GM12878 (cell line): ENCODE results near the gene ALDH1A3. TPM values are rescaled to one million over a fixed set of nuclear protein-coding genes. Genes with fewer than 3 reads are reported as not detected.

ENCODE experiments used
- ATAC-seq: fragments of 200-7000 bp; cut with Tn5 transposase; 3 replicates; pipeline ENCODE4 v1.9.1; 2020; ENCODE audit warnings: mild to moderate bottlenecking, moderate library complexity
- BruUV-seq: library from RNA; stranded (reverse); fragments of 400-500 nt; replicated peaks from 2 replicates; lab custom pipeline; 2021; lab: Mats Ljungman, UMichigan
- CTCF ChIA-PET: fragments of 300-600 bp; sonication (Branson Sonifier 250); formaldehyde crosslinking; extraction: SDS; loops from one replicate; lab custom pipeline; 2021; ENCODE audit warnings: inconsistent platforms; lab: Yijun Ruan, JAX
- POLR2A ChIA-PET: fragments of 350-600 bp; formaldehyde crosslinking; extraction: SDS; loops from one replicate; lab custom pipeline; 2021; ENCODE audit warnings: inconsistent platforms; lab: Charles Lee
- RAD21 ChIA-PET: fragments of 300-600 bp; sonication (Branson Sonifier 250); formaldehyde crosslinking; loops from one replicate; lab custom pipeline; 2023; ENCODE audit warnings: antibody characterized with exemption; ENCODE audit not compliant: unreplicated experiment; lab: Charles Lee
- SMC1A ChIA-PET: fragments of 300-600 bp; sonication (Branson Sonifier 250); formaldehyde crosslinking; loops from one replicate; lab custom pipeline; 2023; ENCODE audit not compliant: unreplicated experiment, uncharacterized antibody; lab: Charles Lee
- DNase-seq: peaks from one replicate; pipeline ENCODE4 v3.0.0-alpha.2; 2011; ENCODE audit warnings: low read depth, low spot score
- FAIRE-seq: peaks from 3 replicates; lab custom pipeline; 2011; peaks lifted over from hg19 to GRCh38; lab: Jason Lieb, UNC
- H2AFZ ChIP-seq: 2 replicates; pipeline ENCODE4 v1.6.0; 2011; ENCODE audit warnings: low read depth, low read length, control low read depth; ENCODE audit not compliant: control insufficient read depth
- H3K27ac ChIP-seq: 2 replicates; pipeline ENCODE4 v1.5.1; 2011; ENCODE audit warnings: control low read depth; ENCODE audit not compliant: control insufficient read depth, insufficient read depth
- H3K27me3 ChIP-seq, 2 experiments: replicated peaks in 1 of 2; 2 replicates each; pipeline versions ENCODE4 v1.6.0 to v1.6.1; 2011; ENCODE audit warnings: low read length in 1 of 2; ENCODE audit not compliant: control insufficient read depth in 2 of 2, insufficient read depth in 2 of 2
- H3K36me3 ChIP-seq, 2 experiments: 2 replicates each; pipeline ENCODE4 v1.5.1; 2011; ENCODE audit warnings: low read length in 1 of 2; ENCODE audit not compliant: control insufficient read depth in 2 of 2, insufficient read depth in 2 of 2
- H3K4me1 ChIP-seq: 2 replicates; pipeline ENCODE4 v1.6.1; 2011; ENCODE audit warnings: mild to moderate bottlenecking, low read length, moderate library complexity, mixed read lengths; ENCODE audit not compliant: control insufficient read depth, insufficient read depth
- H3K4me2 ChIP-seq: 2 replicates; pipeline ENCODE4 v1.6.0; 2011; ENCODE audit warnings: control low read depth; ENCODE audit not compliant: control insufficient read depth, insufficient read depth
- H3K4me3 ChIP-seq: fragments of 200-600 bp; sonication (generic); 2 replicates; pipeline ENCODE4 v1.5.1; 2016
- H3K79me2 ChIP-seq: 2 replicates; pipeline ENCODE4 v1.6.0; 2011; ENCODE audit warnings: low read length; ENCODE audit not compliant: control insufficient read depth, insufficient read depth
- H3K9ac ChIP-seq: 2 replicates; pipeline ENCODE4 v1.8.0; 2011; ENCODE audit warnings: low read length, control low read depth, mixed read lengths; ENCODE audit not compliant: control insufficient read depth, insufficient read depth
- H3K9me3 ChIP-seq: replicated peaks from 3 replicates; pipeline ENCODE4 v1.5.1; 2011; ENCODE audit warnings: mild to moderate bottlenecking, low read length; ENCODE audit not compliant: control insufficient read depth, insufficient read depth
- H4K20me1 ChIP-seq: 2 replicates; pipeline ENCODE4 v1.6.0; 2011; ENCODE audit not compliant: control insufficient read depth, insufficient read depth
- EED ChIP-seq: sonication (generic); IDR thresholded peaks from 2 replicates; pipeline ENCODE4 v1.6.1; 2016; ENCODE audit warnings: antibody characterized with exemption, low read depth
- HDGF ChIP-seq: fragments of 450-650 bp; IDR thresholded peaks from 2 replicates; pipeline ENCODE4 v1.6.1; 2016; ENCODE audit warnings: antibody characterized with exemption
- IKZF1 ChIP-seq: fragments of 450-650 bp; conservative IDR thresholded peaks from 2 replicates; pipeline ENCODE4 v1.6.1; 2017; ENCODE audit warnings: antibody characterized with exemption, mild to moderate bottlenecking
- IKZF2 ChIP-seq, 2 experiments: fragments of 450-650 bp; IDR thresholded peaks; 2 replicates each; pipeline ENCODE4 v1.6.1; 2017; ENCODE audit warnings: mild to moderate bottlenecking in 2 of 2, moderate library complexity in 2 of 2
- KDM1A ChIP-seq: fragments of 200-600 bp; sonication (generic); IDR thresholded peaks from 2 replicates; pipeline ENCODE4 v1.6.1; 2016; ENCODE audit warnings: borderline replicate concordance
- KLF5 ChIP-seq: fragments of 450-650 bp; IDR thresholded peaks from 2 replicates; pipeline ENCODE4 v1.6.1; 2014; ENCODE audit warnings: mild to moderate bottlenecking; ENCODE audit not compliant: partially characterized antibody
- LARP7 ChIP-seq: fragments of 450-650 bp; IDR thresholded peaks from 2 replicates; pipeline ENCODE4 v1.6.1; 2017; ENCODE audit warnings: mild to moderate bottlenecking
- MEF2B ChIP-seq: fragments of 450-650 bp; IDR thresholded peaks from 2 replicates; pipeline ENCODE4 v1.6.1; 2018; ENCODE audit warnings: mild to moderate bottlenecking, moderate library complexity; ENCODE audit not compliant: partially characterized antibody, poor library complexity, severe bottlenecking
- MTA2 ChIP-seq: fragments of 450-650 bp; IDR thresholded peaks from 2 replicates; pipeline ENCODE4 v1.6.1; 2016; ENCODE audit warnings: low read depth, mild to moderate bottlenecking, moderate library complexity
- SPI1 ChIP-seq: IDR thresholded peaks from 2 replicates; pipeline ENCODE4 v1.6.1; 2011; ENCODE audit warnings: low read depth, mild to moderate bottlenecking, low read length, moderate library complexity, borderline replicate concordance; ENCODE audit not compliant: insufficient read depth
- ZBTB11 ChIP-seq: fragments of 450-650 bp; formaldehyde crosslinking; IDR thresholded peaks from 2 replicates; pipeline ENCODE4 v1.5.0; 2022; ENCODE audit warnings: mild to moderate bottlenecking, missing genetic modification characterization
- ZBTB40 ChIP-seq: fragments of 450-650 bp; IDR thresholded peaks from 2 replicates; pipeline ENCODE4 v1.6.1; 2016; ENCODE audit warnings: mild to moderate bottlenecking, moderate library complexity, borderline replicate concordance
- ZNF384 ChIP-seq: IDR thresholded peaks from 2 replicates; pipeline ENCODE4 v1.6.1; 2012; ENCODE audit warnings: low read depth, mild to moderate bottlenecking, low read length, improper control_type of control experiment, borderline replicate concordance
- WGBS: methylation state at CpG from one replicate; pipeline ENCODE4 v1.1.6; 2016; ENCODE audit warnings: low lambda C conversion rate; ENCODE audit not compliant: insufficient replicate concordance, insufficient coverage; ENCODE audit errors: missing lambda C conversion rate; 5-methylcytosine and 5-hydroxymethylcytosine counted together
- in situ Hi-C: fragments of 300-500 bp; cut with MboI; formaldehyde crosslinking; loops from 9 replicates; pipeline ENCODE4 v1.14.3; 2018; ENCODE audit warnings: mixed read lengths
- intact Hi-C: fragments of 100-400 bp; cut with micrococcal nuclease; formaldehyde crosslinking; loops from one replicate; pipeline ENCODE4 v1.14.2; 2022; ENCODE audit not compliant: unreplicated experiment
- polyA plus RNA-seq, 11 experiments: library from polyadenylated mRNA; depleted of rRNA in 4 of 11; unstranded in 6 of 11; stranded (reverse) in 5 of 11; fragments of >200 nt; fragmentation: Nextera tagmentation in 4 of 11; fragmentation: Illumina TruSeq in 1 of 11; extraction: Ambion mirVana in 4 of 11; extraction: Trizol in 1 of 11; gene quantifications; 1 replicate in 1 of 11; 2 replicates in 10 of 11; pipeline versions ENCODE4 v1.2.1 to v1.2.3, GENCODE V29; 2011 to 2016; ENCODE audit warnings: inconsistent platforms in 2 of 11, missing spikeins in 2 of 11, low read depth in 1 of 11
- total RNA-seq, 4 experiments: library from RNA; depleted of rRNA in 3 of 4; stranded (reverse); fragments of >200 nt in 3 of 4; fragmentation: Illumina TruSeq in 1 of 4; extraction: Trizol in 1 of 4; gene quantifications; 2 replicates each; pipeline versions ENCODE4 v1.2.1 to v1.2.3, GENCODE V29; 2013 to 2021

The ALDH1A3 gene
- total and polyA plus RNA-seq, 10 of the 15 experiments (the other 5 are each of a cell fraction or from before 2014, with no cell fraction given) = 0.06 to 0.69 (median 0.18) TPM

- Histone ChIP-seq H3K27ac (peak overlapping the region; percentile 72), H3K4me3 (no peak overlapping the region), H2AFZ (peak overlapping the region; percentile 30; the same call in 1 of the 2 replicates), H3K9ac (peak overlapping the region; percentile 31; the same call in 1 of the 2 replicates), H3K9me3 (no peaks in the 10 kb centered on the region), H3K79me2 (peaks cover 53% of the 10 kb centered on the region), H3K27me3 (no peaks in the 10 kb centered on the region), H3K4me1 (peaks cover 65% of the 10 kb centered on the region), H4K20me1 (no peaks in the 10 kb centered on the region), H3K36me3 (peaks cover 16 to 28% of the 10 kb centered on the region in 2 experiments), H3K4me2 (peak overlapping the region; percentile 59)
- WGBS = 52% methylated on average over 11 of the region's 11 CpGs
- no TSS peak for BruUV-seq
- intact Hi-C loops (loop anchor here (2.0 kb wide), 1 partner anchor 14 kb away; no protein-coding TSS in a partner anchor), in situ Hi-C loops (loop anchor here (25.0 kb wide), 1 partner anchor 1415 kb away; no protein-coding TSS in a partner anchor)
- DNase-seq (no peak), ATAC-seq (peak; percentile 62), FAIRE-seq (no peak)
- CTCF ChIA-PET = interaction anchor here (1.0 to 5.3 kb wide), 14 partner anchors 8 to 331 kb away, joined by 3 to 59 read pairs (median 3); partner anchors contain the start of gene LRRK1
- RAD21 ChIA-PET = interaction anchor here (0.9 to 6.0 kb wide), 10 partner anchors 8 to 81 kb away, joined by 3 to 76 read pairs (median 8); partner anchors contain the start of gene LRRK1
- SMC1A ChIA-PET = interaction anchor here (0.7 to 5.9 kb wide), 12 partner anchors 10 to 317 kb away, joined by 3 to 55 read pairs (median 5); partner anchors contain the start of gene LRRK1
- POLR2A ChIA-PET = interaction anchor here (0.5 to 5.3 kb wide), 9 partner anchors 9 to 361 kb away, joined by 3 to 50 read pairs (median 4); partner anchors contain the start of gene LRRK1
- TF ChIP-seq SPI1 (peak; percentile 33; the same call in 1 of the 2 replicates), MEF2B (peak; percentile 94), LARP7 (no peak), KLF5 (no peak), ZBTB11 (CRISPR knock-in tag) (peak; percentile 55; the same call in 1 of the 2 replicates), EED (0 out of 2 replicates have a peak, but pooled peaks have one; percentile 29), ZNF384 (no peak), MTA2 (no peak), ZBTB40 (peak; percentile 32; the same call in 1 of the 2 replicates), IKZF2 (IDR thresholded peaks at IDR 0.05) (peak in 1 of 2 experiments; percentile 12; a peak in 1 of 4 replicates), KDM1A (no peak), HDGF (no peak), IKZF1 (peak; percentile 39)
These were observed 47.5 kb downstream of the ALDH1A3 start for GRCh38 chr15:100926971-100927756.
